Mucosa of descending colon (tissue), 3 donors: Measurements from ENCODE around the gene KLF13. TPM values are rescaled to one million over a fixed set of nuclear protein-coding genes. Genes with fewer than 3 reads are reported as not detected.
A peak's percentile ranks its signal among the peaks of the same experiment; 100 is the strongest.

Experiments
- ATAC-seq: fragments of 200-7000 bp; cut with Tn5 transposase; one replicate; pipeline ENCODE4 v1.9.1; 2020; ENCODE audit warnings: mild to moderate bottlenecking, moderate library complexity
- DNase-seq, 3 donors: peaks; one replicate each; pipeline ENCODE4 v3.0.0-alpha.2; 2020
- H3K36me3 ChIP-seq: fragments of 200-600 bp; one replicate; pipeline ENCODE4 v1.8.0; 2021; ENCODE audit warnings: low read depth, mild to moderate bottlenecking
- H3K4me1 ChIP-seq: fragments of 200-600 bp; one replicate; pipeline ENCODE4 v1.8.0; 2021; ENCODE audit warnings: low read depth, mild to moderate bottlenecking
- H3K4me3 ChIP-seq: fragments of 200-600 bp; one replicate; pipeline ENCODE4 v1.8.0; 2021; ENCODE audit warnings: mild to moderate bottlenecking
- H3K9me3 ChIP-seq: fragments of 200-600 bp; one replicate; pipeline ENCODE4 v1.8.0; 2021; ENCODE audit warnings: mild to moderate bottlenecking
- intact Hi-C, 2 donors: fragments of 100-400 bp; cut with DNase I in 1 of 2; cut with micrococcal nuclease in 1 of 2; formaldehyde crosslinking; loops; one replicate each; pipeline versions ENCODE4 v1.11.0 to v1.11.1; 2022; cut with DNase I, micrococcal nuclease
- total RNA-seq, 3 donors: library from RNA; stranded (reverse); fragmentation: NEBNext Ultra II Directional in 2 of 3; extraction: Animal tissue kit (Norgen Biotek cat#: 25700) in 2 of 3; gene quantifications; one replicate each; pipeline versions ENCODE4 v1.2.1 to v1.2.4, GENCODE V29; 2021 to 2023
- TF ChIP-seq, protein P1 (sequence below): fragments of 200-600 bp; IDR thresholded peaks from one replicate; pipeline ENCODE4 v1.8.0; 2022; ENCODE audit warnings: antibody characterized with exemption, mild to moderate bottlenecking
- donor health status: DM: no; HTN: no; CAD: no; lungs with moderate emphysema.
- donor health status: DM: no; HTN: no; CAD: no.
- donor health status: DM: no; HTN: yes; CAD: no.

Gene KLF13
- total RNA-seq, 3 donors from 2014 or later: 72.4 to 107 (median 91.2) TPM

DNA sequence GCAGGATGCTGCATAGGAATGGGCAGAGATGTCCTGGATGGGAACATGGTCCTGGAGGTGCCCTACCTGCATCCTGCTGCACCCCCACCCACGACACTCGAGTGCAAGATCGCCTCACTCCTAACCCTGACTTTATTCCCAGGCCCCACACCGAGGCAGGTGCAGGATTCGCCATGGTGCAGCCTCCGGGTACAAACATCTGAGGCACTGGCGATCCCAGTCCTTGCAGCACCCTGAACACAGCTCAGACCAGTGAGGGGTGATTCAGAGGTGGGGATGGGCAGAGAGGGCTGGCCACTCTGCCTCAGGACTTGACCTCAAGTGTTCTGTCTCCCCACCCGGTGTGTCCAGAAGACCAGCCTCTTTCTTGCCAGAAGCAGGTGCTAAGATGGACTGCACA is 49.1 kb downstream of the KLF13 start:
- DNase-seq (peak in 1 of 3 donors; percentile 43), ATAC-seq (no peak)
- intact Hi-C loops: no loop called here
- peaks cover 3% of the 10 kb centered on the region for H3K36me3 ChIP-seq
- TF ChIP-seq, protein P1, sequence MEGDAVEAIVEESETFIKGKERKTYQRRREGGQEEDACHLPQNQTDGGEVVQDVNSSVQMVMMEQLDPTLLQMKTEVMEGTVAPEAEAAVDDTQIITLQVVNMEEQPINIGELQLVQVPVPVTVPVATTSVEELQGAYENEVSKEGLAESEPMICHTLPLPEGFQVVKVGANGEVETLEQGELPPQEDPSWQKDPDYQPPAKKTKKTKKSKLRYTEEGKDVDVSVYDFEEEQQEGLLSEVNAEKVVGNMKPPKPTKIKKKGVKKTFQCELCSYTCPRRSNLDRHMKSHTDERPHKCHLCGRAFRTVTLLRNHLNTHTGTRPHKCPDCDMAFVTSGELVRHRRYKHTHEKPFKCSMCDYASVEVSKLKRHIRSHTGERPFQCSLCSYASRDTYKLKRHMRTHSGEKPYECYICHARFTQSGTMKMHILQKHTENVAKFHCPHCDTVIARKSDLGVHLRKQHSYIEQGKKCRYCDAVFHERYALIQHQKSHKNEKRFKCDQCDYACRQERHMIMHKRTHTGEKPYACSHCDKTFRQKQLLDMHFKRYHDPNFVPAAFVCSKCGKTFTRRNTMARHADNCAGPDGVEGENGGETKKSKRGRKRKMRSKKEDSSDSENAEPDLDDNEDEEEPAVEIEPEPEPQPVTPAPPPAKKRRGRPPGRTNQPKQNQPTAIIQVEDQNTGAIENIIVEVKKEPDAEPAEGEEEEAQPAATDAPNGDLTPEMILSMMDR: no peak
- peaks cover 49% of the 10 kb centered on the region for H3K4me1 ChIP-seq
- H3K4me3 ChIP-seq: no peak overlapping the region
- H3K9me3 ChIP-seq: no peaks in the 10 kb centered on the region

DNA sequence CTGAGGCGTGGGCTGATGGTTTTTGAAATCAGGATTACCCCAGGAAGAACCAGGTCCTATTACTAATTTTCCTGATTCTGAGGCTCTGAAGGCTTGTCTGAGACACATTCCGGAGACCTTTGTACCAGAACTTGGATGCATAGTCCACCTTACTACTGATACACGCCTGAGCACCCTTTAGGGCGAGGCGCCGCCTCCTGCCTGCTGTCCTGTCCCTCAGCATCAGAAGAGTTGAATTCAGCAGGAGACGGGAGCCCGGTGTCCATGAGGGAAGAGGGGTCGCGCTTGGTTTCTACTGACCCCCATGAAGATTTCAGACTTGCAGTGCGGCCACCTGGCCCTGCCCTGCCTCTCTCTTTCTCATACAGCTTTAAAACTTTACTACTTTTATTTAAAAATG is 49.9 kb downstream of the KLF13 start:
- Histone ChIP-seq H3K9me3 (no peaks in the 10 kb centered on the region), H3K36me3 (peaks cover 3% of the 10 kb centered on the region), H3K4me3 (no peak overlapping the region), H3K4me1 (peaks cover 49% of the 10 kb centered on the region)
- peak in 1 of 3 donors; percentile 67 for DNase-seq
- intact Hi-C loops: no loop called here
- ATAC-seq: peak; percentile 65
- TF ChIP-seq, protein P1: no peak

DNA sequence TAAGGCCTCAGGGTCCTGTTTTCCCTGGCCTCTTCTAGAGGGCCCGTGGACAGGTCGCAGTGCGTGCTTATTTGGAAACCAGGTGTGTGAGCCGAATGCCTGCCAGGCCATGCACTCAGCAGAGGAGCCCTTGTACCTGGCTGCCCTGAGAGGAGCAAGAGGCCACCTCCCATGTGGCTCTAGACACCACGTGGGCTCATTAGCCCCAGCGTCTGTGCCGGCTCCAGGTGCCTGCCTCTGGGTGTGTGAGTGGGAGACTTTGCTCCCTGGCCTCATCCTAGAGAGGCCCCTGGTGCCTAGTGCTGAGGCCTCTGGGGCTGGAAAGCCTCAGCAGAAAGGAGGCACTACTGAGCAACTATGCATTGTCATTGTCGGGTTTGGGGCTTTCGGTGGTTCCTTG is 50.4 kb downstream of the KLF13 start:
- no peak overlapping the region for H3K4me3 ChIP-seq
- H3K9me3 ChIP-seq: no peaks in the 10 kb centered on the region
- peaks cover 3% of the 10 kb centered on the region for H3K36me3 ChIP-seq
- ATAC-seq (peak; percentile 87), DNase-seq (peak; percentile 76 to 83 (median 82))
- intact Hi-C loops: no loop called here
- TF ChIP-seq, protein P1: no peak
- H3K4me1 ChIP-seq: peaks cover 49% of the 10 kb centered on the region

DNA sequence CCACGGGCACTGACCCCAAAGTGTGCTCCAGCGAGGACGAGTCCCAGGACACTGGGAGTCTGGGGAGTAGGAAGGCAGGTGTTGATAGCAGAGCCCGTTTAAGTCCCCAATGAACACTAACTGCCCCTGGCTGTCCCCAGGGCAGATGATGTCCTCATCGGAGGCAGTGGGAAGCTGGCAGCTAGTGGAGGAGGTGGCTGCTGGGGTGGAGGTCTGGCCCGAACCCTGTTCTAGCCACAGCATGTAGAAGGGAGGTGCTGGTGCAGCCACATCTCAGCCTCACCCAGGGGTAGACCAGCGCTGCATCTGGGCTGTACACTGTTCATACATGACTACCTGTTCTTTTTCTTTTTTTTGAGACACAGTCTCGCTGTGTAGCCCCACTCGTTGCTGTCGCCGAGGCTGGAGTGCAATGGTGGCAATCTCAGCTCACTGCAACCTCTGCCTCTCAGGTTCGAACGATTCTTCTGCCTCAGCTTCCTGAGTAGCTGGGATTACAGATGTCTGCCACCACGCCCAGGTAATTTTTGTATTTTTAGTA is 51.8 kb downstream of the KLF13 start:
- peak in 1 of 3 donors; percentile 27 for DNase-seq
- ATAC-seq: no peak

DNA sequence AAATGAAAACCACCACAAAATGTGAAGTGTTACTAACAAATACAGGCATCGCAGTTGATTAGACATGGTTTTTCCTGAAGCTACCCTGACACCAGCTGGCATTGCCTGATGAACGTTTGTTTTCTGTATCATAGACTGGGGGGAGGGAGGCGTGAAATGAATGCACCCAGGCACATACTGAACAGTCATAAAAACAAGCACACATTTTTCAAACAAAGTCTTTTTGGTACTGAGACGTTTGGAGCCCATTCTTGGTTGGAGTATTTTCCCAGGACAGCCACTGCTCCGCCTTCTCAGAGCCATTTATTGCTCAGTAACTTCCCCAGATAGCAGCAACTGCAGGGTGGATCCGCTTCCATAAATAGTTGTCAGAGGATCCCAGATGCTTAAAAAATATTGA is 52.4 kb downstream of the KLF13 start:
- no peak overlapping the region for H3K4me3 ChIP-seq
- TF ChIP-seq, protein P1: no peak
- peaks cover 3% of the 10 kb centered on the region for H3K36me3 ChIP-seq
- DNase-seq: no peak
- peaks cover 35% of the 10 kb centered on the region for H3K4me1 ChIP-seq
- no peaks in the 10 kb centered on the region for H3K9me3 ChIP-seq
- intact Hi-C loops: no loop called here
- no peak for ATAC-seq

More for the DNA sequence above, 51.8 kb downstream of the KLF13 start:
- intact Hi-C loops: no loop called here
- TF ChIP-seq, protein P1: no peak
- no peaks in the 10 kb centered on the region for H3K9me3 ChIP-seq
- H3K4me1 ChIP-seq: peaks cover 41% of the 10 kb centered on the region
- peaks cover 3% of the 10 kb centered on the region for H3K36me3 ChIP-seq
- no peak overlapping the region for H3K4me3 ChIP-seq

DNA sequence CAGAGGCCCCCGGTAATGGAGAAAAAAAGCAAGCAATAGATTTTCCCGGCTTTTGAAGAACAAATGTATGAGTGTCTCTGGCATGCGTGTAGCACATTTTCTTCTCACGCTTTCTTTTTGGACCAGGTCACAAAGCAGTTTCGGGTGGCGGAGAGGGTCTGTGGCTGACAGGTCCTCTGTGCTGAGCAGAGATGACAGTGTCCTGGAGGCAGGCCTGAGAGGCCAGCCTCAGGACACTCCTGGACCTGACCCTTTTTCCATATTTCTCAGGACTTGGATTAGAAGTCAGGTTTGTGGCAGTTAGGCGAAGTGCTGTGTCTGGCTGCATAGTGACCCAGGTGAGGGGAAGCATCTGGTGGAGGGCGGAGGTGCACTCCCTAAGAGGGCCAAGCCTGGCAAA is 52.9 kb downstream of the KLF13 start:
- intact Hi-C loops: no loop called here
- no peak overlapping the region for H3K4me3 ChIP-seq
- ATAC-seq (no peak), DNase-seq (no peak)
- peaks cover 30% of the 10 kb centered on the region for H3K4me1 ChIP-seq
- TF ChIP-seq, protein P1: no peak
- H3K36me3 ChIP-seq: peaks cover 3% of the 10 kb centered on the region
- H3K9me3 ChIP-seq: no peaks in the 10 kb centered on the region
